H9 (cell line): ENCODE data around the gene ABLIM3. TPM values are rescaled to one million over a fixed set of nuclear protein-coding genes. Genes with fewer than 3 reads are reported as not detected.

Experiments used
- DNase-seq: peaks from one replicate; pipeline ENCODE4 v3.0.0-alpha.2; 2017
- H2AFZ ChIP-seq: one replicate; pipeline ENCODE4 v1.6.1; 2013; ENCODE audit warnings: mild to moderate bottlenecking, low read length, control low read depth, moderate library complexity
- H2AK5ac ChIP-seq: 2 replicates; pipeline ENCODE4 v1.6.1; 2013; ENCODE audit warnings: low read length, control low read depth, mixed read lengths; ENCODE audit not compliant: insufficient read length
- H2BK120ac ChIP-seq: one replicate; pipeline ENCODE4 v1.6.1; 2013; ENCODE audit warnings: low read depth, mild to moderate bottlenecking, low read length, control low read depth, inconsistent platforms; ENCODE audit not compliant: poor library complexity, severe bottlenecking
- H2BK12ac ChIP-seq: 2 replicates; pipeline ENCODE4 v1.6.1; 2013; ENCODE audit warnings: low read length, control low read depth, mixed read lengths, low read depth; ENCODE audit not compliant: insufficient read length
- H2BK15ac ChIP-seq: 2 replicates; pipeline ENCODE4 v1.6.1; 2013; ENCODE audit warnings: low read depth, low read length, control low read depth
- H2BK20ac ChIP-seq: one replicate; pipeline ENCODE4 v1.6.1; 2013; ENCODE audit warnings: low read depth, mild to moderate bottlenecking, low read length, control low read depth, inconsistent platforms; ENCODE audit not compliant: poor library complexity, severe bottlenecking
- H2BK5ac ChIP-seq: 2 replicates; pipeline ENCODE4 v1.6.1; 2013; ENCODE audit warnings: low read length, control low read depth, mixed read lengths; ENCODE audit not compliant: insufficient read length
- H3K14ac ChIP-seq: 2 replicates; pipeline ENCODE4 v1.6.1; 2013; ENCODE audit warnings: low read length, control low read depth; ENCODE audit not compliant: insufficient read depth
- H3K18ac ChIP-seq: 2 replicates; pipeline ENCODE4 v1.6.1; 2013; ENCODE audit warnings: low read depth, mild to moderate bottlenecking, mixed read lengths, low read length, control low read depth; ENCODE audit not compliant: insufficient read length
- H3K23ac ChIP-seq: 2 replicates; pipeline ENCODE4 v1.6.1; 2013; ENCODE audit warnings: low read length, control low read depth, mixed read lengths, low read depth; ENCODE audit not compliant: insufficient read length
- H3K23me2 ChIP-seq: 2 replicates; pipeline ENCODE4 v1.6.1; 2013; ENCODE audit warnings: low read depth, mild to moderate bottlenecking, mixed read lengths, low read length, control low read depth; ENCODE audit not compliant: insufficient read length, poor library complexity, severe bottlenecking
- H3K27ac ChIP-seq: 2 replicates; pipeline ENCODE4 v1.5.1; 2013; ENCODE audit warnings: low read length, control low read depth, mixed read lengths, low read depth; ENCODE audit not compliant: insufficient read length
- H3K27me3 ChIP-seq: 2 replicates; pipeline ENCODE4 v1.6.1; 2013; ENCODE audit warnings: low read length, control low read depth, inconsistent platforms; ENCODE audit not compliant: insufficient read depth
- H3K4ac ChIP-seq: 2 replicates; pipeline ENCODE4 v1.6.1; 2013; ENCODE audit warnings: low read depth, mild to moderate bottlenecking, control low read depth, inconsistent platforms, low read length, moderate library complexity
- H3K4me1 ChIP-seq: 2 replicates; pipeline ENCODE4 v1.6.1; 2013; ENCODE audit warnings: low read length, control low read depth, inconsistent platforms; ENCODE audit not compliant: insufficient read depth
- H3K4me2 ChIP-seq: 2 replicates; pipeline ENCODE4 v1.6.1; 2013; ENCODE audit warnings: low read length, control low read depth, mixed read lengths; ENCODE audit not compliant: insufficient read length, insufficient read depth
- H3K56ac ChIP-seq: 2 replicates; pipeline ENCODE4 v1.6.1; 2013; ENCODE audit warnings: low read depth, mild to moderate bottlenecking, mixed read lengths, low read length, control low read depth; ENCODE audit not compliant: insufficient read length
- H3K79me1 ChIP-seq: 2 replicates; pipeline ENCODE4 v1.6.1; 2013; ENCODE audit warnings: low read depth, mild to moderate bottlenecking, moderate library complexity, low read length, control low read depth, inconsistent platforms; ENCODE audit not compliant: insufficient read depth, poor library complexity, severe bottlenecking
- H3K79me2 ChIP-seq: 2 replicates; pipeline ENCODE4 v1.6.1; 2013; ENCODE audit warnings: low read length, control low read depth, inconsistent platforms; ENCODE audit not compliant: insufficient read depth
- H3K9ac ChIP-seq: 2 replicates; pipeline ENCODE4 v1.6.1; 2013; ENCODE audit warnings: low read length, control low read depth, mixed read lengths; ENCODE audit not compliant: insufficient read length; ENCODE audit errors: extremely low read depth
- H3K9me3 ChIP-seq: one replicate; pipeline ENCODE4 v1.6.1; 2013; ENCODE audit warnings: low read depth, low read length, inconsistent platforms; ENCODE audit not compliant: control insufficient read depth
- H3T11ph ChIP-seq: one replicate; pipeline ENCODE4 v1.6.1; 2013; ENCODE audit warnings: mild to moderate bottlenecking, low read length, control low read depth, inconsistent platforms
- H4K20me1 ChIP-seq: one replicate; pipeline ENCODE4 v1.6.1; 2013; ENCODE audit not compliant: control insufficient read depth, insufficient read length, insufficient read depth
- H4K5ac ChIP-seq: 2 replicates; pipeline ENCODE4 v1.6.1; 2013; ENCODE audit warnings: low read depth, mild to moderate bottlenecking, mixed read lengths, low read length, control low read depth; ENCODE audit not compliant: insufficient read length
- H4K8ac ChIP-seq: replicated peaks from 2 replicates; pipeline ENCODE4 v1.6.1; 2013; ENCODE audit warnings: low read length, control low read depth, mixed read lengths, low read depth; ENCODE audit not compliant: insufficient read length
- H4K91ac ChIP-seq: 2 replicates; pipeline ENCODE4 v1.6.1; 2013; ENCODE audit warnings: low read depth, mild to moderate bottlenecking, moderate library complexity, mixed read lengths, low read length, control low read depth; ENCODE audit not compliant: insufficient read length
- H3K27ac Mint-ChIP-seq, 3 experiments: 2 replicates in 2 of 3; 3 replicates in 1 of 3; pipeline ENCODE4 v1.8.0; 2020 to 2021; ENCODE audit warnings: mixed read lengths in 3 of 3, mild to moderate bottlenecking in 1 of 3, moderate library complexity in 1 of 3
- H3K27me3 Mint-ChIP-seq: 2 replicates; pipeline ENCODE4 v1.8.0; 2021; ENCODE audit warnings: low read depth, mild to moderate bottlenecking, moderate library complexity, mixed read lengths
- H3K36me3 Mint-ChIP-seq, 3 experiments: 2 replicates in 2 of 3; 3 replicates in 1 of 3; pipeline ENCODE4 v1.8.0; 2020 to 2021; ENCODE audit warnings: low read depth in 3 of 3, mixed read lengths in 3 of 3; ENCODE audit not compliant: insufficient read depth in 1 of 3
- H3K4me1 Mint-ChIP-seq, 2 experiments: 2 replicates each; pipeline ENCODE4 v1.8.0; 2020; ENCODE audit warnings: mixed read lengths in 2 of 2
- H3K4me3 Mint-ChIP-seq, 2 experiments: 2 replicates in 1 of 2; 3 replicates in 1 of 2; pipeline ENCODE4 v1.8.0; 2020 to 2021; ENCODE audit warnings: mild to moderate bottlenecking in 2 of 2, mixed read lengths in 2 of 2, moderate library complexity in 1 of 2
- H3K9me3 Mint-ChIP-seq, 2 experiments: 2 replicates in 1 of 2; 3 replicates in 1 of 2; pipeline ENCODE4 v1.8.0; 2020; ENCODE audit warnings: mild to moderate bottlenecking in 2 of 2, mixed read lengths in 2 of 2, moderate library complexity in 1 of 2
- total RNA-seq: library from RNA; stranded (reverse); gene quantifications from 2 replicates; pipeline ENCODE4 v1.2.1, GENCODE V29; 2021
- TF ChIP-seq, protein P1 (sequence below): fragments of 200-600 bp; sonication (generic); conservative IDR thresholded peaks from 3 replicates; pipeline ENCODE4 v1.8.0; 2021; ENCODE audit warnings: antibody characterized with exemption, mild to moderate bottlenecking

Gene ABLIM3
- total RNA-seq, 1 experiment from 2014 or later = 0.20 TPM

DNA sequence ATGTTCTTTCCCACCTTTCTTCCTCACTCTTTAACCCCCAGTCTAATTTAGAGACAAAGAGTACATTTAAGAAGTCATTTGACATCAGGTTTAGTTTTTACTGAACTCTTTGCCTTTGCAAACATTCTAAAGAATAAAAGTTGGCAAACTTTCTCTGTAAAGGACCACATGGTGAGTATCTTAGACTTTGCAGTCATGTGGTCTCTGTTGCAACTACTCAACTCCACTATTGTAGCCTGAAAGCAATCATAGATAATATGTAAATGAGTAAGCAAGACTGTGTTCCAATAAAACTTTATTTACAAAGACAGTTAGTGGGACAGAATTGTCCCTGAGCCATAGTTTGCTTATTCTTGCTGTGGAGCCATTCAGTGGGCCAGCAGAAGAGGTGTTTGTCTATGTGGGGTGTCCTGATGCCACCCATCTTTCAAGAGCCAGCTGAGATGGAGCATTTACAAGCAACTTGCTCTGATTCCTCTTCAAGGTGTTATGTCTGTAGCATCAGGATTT is 25.4 kb downstream of the ABLIM3 start:
- no peak overlapping the region for H2AFZ ChIP-seq
- H2BK20ac ChIP-seq = no peak overlapping the region
- TF ChIP-seq, protein P1, sequence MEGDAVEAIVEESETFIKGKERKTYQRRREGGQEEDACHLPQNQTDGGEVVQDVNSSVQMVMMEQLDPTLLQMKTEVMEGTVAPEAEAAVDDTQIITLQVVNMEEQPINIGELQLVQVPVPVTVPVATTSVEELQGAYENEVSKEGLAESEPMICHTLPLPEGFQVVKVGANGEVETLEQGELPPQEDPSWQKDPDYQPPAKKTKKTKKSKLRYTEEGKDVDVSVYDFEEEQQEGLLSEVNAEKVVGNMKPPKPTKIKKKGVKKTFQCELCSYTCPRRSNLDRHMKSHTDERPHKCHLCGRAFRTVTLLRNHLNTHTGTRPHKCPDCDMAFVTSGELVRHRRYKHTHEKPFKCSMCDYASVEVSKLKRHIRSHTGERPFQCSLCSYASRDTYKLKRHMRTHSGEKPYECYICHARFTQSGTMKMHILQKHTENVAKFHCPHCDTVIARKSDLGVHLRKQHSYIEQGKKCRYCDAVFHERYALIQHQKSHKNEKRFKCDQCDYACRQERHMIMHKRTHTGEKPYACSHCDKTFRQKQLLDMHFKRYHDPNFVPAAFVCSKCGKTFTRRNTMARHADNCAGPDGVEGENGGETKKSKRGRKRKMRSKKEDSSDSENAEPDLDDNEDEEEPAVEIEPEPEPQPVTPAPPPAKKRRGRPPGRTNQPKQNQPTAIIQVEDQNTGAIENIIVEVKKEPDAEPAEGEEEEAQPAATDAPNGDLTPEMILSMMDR = no peak
- H3K18ac ChIP-seq = no peak overlapping the region
- no peaks in the 10 kb centered on the region for H3K27me3 ChIP-seq
- Mint-ChIP-seq H3K9me3 (no peaks in the 10 kb centered on the region), H3K27ac (no peak overlapping the region), H3K4me3 (no peak overlapping the region), H3K36me3 (no peaks in the 10 kb centered on the region), H3K27me3 (no peaks in the 10 kb centered on the region; the same call in 1 of the 2 replicates), H3K4me1 (no peaks in the 10 kb centered on the region)
- H4K8ac ChIP-seq = no peak overlapping the region
- H2BK5ac ChIP-seq = no peak overlapping the region
- no peak for DNase-seq
- H3K4me2 ChIP-seq = no peak overlapping the region
- H3K14ac ChIP-seq = no peak overlapping the region
- H2BK15ac ChIP-seq = no peak overlapping the region
- H4K5ac ChIP-seq = no peak overlapping the region
- H3K79me1 ChIP-seq = no peaks in the 10 kb centered on the region
- H2BK120ac ChIP-seq = no peak overlapping the region
- no peaks in the 10 kb centered on the region for H3K79me2 ChIP-seq
- no peak overlapping the region for H4K91ac ChIP-seq
- no peak overlapping the region for H3K56ac ChIP-seq
- H2AK5ac ChIP-seq = no peak overlapping the region
- H3K4me1 ChIP-seq = no peaks in the 10 kb centered on the region
- H3K9me3 ChIP-seq = no peaks in the 10 kb centered on the region
- H2BK12ac ChIP-seq = no peak overlapping the region
- no peak overlapping the region for H3K27ac ChIP-seq
- H3K4ac ChIP-seq = no peak overlapping the region
- H3K23me2 ChIP-seq = no peaks in the 10 kb centered on the region
- H3T11ph ChIP-seq = no peak overlapping the region
- H3K23ac ChIP-seq = no peak overlapping the region
- H3K9ac ChIP-seq = no peak overlapping the region
- no peaks in the 10 kb centered on the region for H4K20me1 ChIP-seq
